Activated T-helper 9 cell treated with anti-CD3 and anti-CD28 coated beads, Interleukin-2, amount 50 U/mL, for 16 hours (primary cell): ENCODE data around the gene SLC25A21.
"Not testable (repeated sequence)": the region's sequence is repeated elsewhere in the genome, so short reads cannot be mapped to it uniquely, and the experiment has no call there.

Experiments used
- DNase-seq: peaks from one replicate; pipeline ENCODE4 v3.0.0-alpha.2; 2020; ENCODE audit warnings: low read depth

The SLC25A21 gene

DNA sequence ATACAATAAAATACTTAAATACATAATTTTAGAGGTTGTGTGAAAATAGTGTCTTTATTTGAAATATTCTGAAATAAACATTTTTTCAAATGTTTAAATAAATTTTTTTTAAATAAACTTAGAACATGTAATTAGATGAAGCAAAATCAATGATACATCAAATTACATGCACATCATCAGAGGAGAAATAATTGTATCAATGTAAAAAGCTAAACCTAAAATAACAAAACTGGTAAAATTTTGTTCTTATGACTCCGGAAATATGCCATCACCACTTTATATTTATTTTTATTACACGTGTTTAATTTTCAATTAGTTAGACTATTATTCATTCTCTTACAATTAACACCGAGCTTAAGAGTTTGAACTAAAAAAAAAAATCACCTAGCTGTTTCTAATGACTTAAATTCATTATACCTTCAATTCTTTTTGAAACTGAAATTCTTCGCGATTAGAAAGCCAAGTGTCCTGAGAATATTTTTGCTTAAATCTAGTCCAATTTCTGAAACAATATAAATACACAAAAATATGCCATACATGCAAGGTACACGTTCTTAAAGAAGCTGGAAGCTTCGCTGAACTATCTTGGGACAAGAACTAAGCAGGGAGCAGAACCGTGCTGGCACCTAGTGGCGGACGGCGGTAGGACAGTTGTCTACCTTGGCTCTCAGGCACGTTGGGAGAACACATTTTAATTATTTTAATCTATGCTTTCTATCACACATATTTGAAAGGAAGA, 230.5 kb downstream of the SLC25A21 start:
- peak; percentile 4 for DNase-seq

DNA sequence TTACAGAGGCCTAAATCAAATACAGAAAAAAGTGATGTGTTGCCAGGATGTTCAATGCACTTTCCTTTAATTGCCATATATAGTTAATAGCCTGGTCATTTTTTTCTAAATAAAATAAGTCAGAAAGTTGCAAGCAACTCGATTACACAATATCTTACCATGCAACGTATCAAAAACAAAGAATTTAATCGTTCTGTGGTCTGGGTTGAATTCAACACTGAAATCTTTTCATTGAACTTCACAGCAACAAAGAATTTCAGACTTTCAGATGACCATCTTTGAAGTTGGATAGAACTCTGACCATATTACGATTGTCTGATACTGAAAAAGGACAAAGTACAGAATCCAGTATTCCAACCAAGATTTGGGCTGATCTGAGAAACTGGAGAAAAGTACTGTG, 231.9 kb downstream of the SLC25A21 start:
- no peak for DNase-seq

DNA sequence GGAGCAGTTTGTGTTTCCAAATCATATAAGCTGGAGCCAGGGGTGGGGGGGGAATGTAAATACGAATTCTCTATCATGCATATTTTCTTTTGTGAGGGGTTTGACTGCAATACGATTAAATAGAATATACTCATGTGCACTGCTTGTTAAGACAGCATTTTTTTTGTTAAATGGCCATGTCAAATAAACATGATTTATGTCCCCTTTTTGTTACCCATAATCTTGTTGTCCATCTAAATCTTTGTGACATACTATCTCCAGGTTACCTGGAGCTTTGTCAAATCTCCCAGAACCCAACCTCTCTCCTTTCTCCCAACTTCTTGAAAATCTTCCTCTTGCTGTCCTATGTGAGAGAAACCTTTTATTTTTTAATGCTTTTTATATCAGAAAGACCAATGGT, 233.1 kb downstream of the SLC25A21 start:
- no peak for DNase-seq

DNA sequence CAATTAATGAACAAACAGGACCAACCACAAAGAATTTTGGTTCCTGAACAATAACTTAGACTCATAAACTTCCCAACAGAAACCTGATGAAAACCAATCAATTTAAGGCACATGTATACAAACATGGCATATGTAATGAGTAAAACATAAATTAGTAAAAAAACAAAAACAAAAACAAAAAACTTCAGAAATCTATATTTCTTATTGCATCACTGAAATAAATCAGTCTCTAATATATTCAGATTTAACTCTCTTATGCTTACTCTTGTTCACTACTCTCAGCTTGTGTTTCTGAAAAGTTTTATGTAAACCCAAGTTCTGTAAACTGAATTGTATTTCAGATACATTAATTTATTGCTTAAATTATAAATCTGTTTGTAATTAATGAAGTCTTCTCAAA, 233.7 kb downstream of the SLC25A21 start:
- DNase-seq = no peak

GRCh38 chr14:36935976-36936678, 236.3 kb downstream of the SLC25A21 start:
- DNase-seq = no peak

DNA sequence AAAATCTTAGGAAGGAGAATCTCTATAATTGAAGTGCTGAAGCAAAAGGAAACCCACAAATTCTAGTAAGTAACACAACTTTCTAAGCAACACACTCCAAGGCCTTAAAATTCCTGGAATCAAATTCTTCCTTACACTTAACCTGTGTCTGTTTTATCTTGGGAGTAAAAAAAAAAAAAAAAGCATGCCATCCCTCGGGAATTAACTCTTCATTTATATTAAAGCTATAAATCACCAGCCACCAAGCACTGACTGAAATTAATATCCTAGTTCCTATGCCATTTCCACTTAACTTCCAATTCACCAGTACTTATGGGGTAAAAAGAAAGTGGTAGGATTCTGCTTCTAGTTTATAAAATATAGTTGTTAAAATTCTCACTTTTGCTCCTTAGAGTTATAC, 238.1 kb downstream of the SLC25A21 start:
- no peak for DNase-seq

DNA sequence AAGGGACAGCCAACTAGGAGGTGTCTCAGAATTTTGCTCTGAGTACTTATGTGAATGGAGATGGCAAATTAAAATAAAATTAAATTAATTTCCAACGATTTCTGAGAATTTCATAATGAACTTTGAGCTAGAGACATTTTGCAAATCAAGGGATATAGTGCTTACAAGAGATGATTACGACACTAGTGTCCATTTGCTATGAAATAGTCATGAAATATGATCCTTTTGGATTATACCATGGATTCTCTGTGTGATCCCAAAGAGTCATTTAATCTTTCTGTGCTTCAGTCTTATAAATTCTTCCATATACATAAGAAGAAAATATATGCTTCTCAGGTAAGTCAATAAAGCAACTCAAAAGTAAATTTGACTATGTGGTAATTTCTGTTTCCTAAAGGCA, 240.6 kb downstream of the SLC25A21 start:
- DNase-seq = no peak

- no peak for DNase-seq
These were observed 244.0 kb downstream of the SLC25A21 start for GRCh38 chr14:36928432-36928831.

GRCh38 chr14:36925094-36925493, 247.3 kb downstream of the SLC25A21 start:
- DNase-seq = no peak

DNA sequence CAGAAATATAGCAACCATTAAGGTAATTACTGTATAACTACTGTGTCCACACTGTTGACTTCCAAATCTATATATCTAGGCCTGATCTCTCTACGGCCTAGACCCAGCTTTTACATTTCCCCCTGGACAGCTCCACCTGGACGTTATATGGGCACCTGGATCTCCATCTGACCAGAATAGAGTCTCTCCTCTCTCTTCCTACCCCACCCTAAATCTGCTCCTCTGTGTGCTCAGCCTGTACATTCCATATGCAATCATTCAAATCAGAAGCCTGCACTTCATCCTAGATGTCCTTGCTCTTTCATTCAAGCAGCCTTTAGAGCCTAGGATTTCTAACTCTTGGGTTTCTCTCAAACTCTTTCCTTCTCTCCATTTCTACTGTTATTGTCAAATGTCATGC, 255.7 kb downstream of the SLC25A21 start:
- DNase-seq = no peak

DNA sequence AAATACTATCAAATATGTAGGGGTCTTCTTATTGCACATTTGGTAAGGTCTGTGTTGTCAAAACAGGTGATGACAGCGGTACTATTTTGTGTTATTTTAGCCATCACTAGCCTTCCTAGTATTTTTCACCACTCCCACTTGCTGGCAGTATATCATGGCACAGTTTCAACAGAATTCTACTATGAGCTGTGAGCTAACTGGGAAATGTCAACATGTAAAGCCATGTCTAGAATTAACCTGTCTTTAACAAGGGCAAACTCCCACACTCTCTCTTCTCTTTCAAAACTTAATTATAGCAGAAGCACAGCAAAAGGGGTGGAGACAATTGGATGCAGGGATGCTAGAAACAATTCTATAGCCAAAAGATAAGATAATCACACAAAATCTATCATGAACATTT, 257.3 kb downstream of the SLC25A21 start:
- no peak for DNase-seq

DNA sequence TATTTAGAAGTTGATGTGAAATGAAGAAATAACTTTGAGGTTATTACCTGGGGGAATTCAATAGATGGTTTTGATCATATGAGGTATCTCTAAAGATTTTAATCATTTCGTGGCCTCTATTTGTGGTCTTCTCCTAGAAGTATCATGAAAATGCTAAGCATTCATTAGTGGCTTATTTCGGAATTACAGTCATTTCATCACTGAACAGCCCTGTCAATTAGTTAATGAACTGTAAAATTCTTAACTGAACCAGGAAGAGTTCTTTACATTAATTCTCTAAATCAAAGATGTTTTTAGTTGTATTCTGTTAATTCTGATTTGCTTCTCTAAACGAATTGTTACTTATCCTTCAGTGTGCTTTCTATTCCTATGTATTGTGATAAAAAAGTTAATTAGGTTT, 261.8 kb downstream of the SLC25A21 start:
- no peak for DNase-seq

- DNase-seq = no peak
These were observed 267.0 kb downstream of the SLC25A21 start for GRCh38 chr14:36905272-36905888.

GRCh38 chr14:36901861-36902260, 270.5 kb downstream of the SLC25A21 start:
- no peak for DNase-seq

DNA sequence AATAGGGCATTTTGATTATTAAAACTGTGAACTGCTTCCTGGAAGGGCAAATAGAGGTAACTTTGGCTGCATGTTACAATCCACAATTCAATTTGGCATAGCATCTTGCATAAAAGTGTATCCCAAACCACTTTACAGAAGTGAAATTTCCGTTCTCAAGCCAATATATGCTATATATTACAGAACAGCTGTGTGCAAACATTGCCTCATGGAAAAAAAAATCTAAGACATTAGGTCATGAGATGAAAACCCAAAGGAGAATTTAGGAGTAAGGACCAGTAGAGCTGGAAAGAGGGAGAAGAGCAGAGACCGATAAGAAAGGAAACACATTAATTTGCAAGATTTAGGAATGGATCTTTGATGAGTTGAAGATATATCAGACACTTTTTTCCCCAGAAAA, 271.6 kb downstream of the SLC25A21 start:
- no peak for DNase-seq

DNA sequence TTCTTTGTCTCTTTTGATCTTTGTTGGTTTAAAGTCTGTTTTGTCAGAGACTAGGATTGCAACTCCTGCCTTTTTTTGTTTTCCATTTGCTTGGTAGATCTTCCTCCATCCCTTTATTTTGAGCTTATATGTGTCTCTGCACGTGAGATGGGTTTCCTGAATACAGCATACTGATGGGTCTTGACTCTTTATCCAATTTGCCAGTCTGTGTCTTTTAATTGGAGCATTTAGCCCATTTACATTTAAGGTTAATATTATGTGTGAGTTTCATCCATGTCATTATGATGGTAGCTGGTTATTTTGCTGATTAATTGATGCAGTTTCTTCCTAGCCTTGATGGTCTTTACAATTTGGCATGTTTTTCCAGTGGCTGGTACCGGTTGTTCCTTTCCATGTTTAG, 276.1 kb downstream of the SLC25A21 start:
- not testable (repeated sequence) for DNase-seq

GRCh38 chr14:36884049-36884448, 288.4 kb downstream of the SLC25A21 start:
- DNase-seq = no peak

GRCh38 chr14:36880276-36880675, 292.1 kb downstream of the SLC25A21 start:
- no peak for DNase-seq

- no peak for DNase-seq
These were observed 292.8 kb downstream of the SLC25A21 start for GRCh38 chr14:36879558-36879957.

DNA sequence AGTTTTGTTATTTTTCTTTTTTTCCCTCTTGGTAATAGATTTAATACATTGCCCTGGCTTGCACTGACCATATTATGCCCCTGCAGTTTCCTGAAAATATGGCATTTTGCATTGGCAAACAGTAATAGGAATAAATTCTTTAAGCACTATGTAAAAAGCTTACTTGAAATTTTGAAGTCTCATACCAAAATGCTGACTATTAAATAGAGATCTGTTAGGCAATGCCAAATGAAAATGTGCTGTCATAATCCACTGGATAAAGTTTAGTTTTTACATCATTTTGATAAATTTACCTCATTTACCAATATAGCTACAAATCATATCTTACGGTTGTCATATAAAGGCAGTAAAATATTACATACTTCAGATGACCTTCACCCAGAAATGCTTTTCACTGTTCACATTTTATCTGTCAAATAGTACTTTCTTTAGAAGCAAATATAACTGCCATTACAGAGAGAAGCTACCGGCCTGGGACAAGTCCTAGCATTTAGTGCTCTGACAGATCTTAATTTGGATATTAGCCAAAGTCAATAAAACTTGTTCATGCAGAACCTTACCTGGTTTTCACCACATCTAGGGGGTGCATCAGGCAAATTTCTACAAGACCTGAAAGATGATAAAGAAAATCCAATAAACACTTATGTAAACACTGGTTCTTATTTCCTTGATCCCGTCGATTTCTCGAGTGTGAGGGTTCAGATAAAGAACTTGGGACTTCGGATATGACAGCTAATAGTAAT, 297.8 kb downstream of the SLC25A21 start:
- DNase-seq = no peak

GRCh38 chr14:36870776-36871175, 301.6 kb downstream of the SLC25A21 start:
- no peak for DNase-seq

DNA sequence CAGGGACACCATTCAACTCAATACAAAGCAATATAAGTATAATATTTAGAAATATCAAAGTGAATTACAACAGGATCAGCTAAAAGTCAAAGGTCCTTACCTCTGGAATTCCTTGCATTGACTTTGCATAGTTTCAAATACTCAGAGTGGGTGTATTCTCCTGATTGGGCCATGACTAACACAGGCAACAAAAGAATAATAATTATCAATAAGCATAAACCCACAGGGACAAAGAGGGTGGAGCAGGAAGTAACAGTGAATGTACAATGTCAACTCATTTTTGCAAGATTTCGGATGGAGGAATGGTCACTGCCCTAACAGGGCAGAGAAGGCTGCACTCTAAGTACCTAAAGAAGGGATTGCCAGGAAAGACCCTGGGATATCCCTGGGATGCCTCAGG, 303.3 kb downstream of the SLC25A21 start:
- no peak for DNase-seq

GRCh38 chr14:36866867-36867266, 305.5 kb downstream of the SLC25A21 start:
- no peak for DNase-seq
